Anterior cingulate cortex (tissue), 58 donors: ENCODE measurements around the gene RETSAT.

Experiments
- DNase-seq, 58 donors: peaks; one replicate each; lab custom pipeline; 2025; lab: John Stamatoyannopoulos, UW

The RETSAT gene

GRCh38 chr2:85312404-85312803 is 41.9 kb downstream of the RETSAT start:
- no peak for DNase-seq

- no peak for DNase-seq
Measured at GRCh38 chr2:85310330-85310729, 44.0 kb downstream of the RETSAT start.

GRCh38 chr2:85309699-85310321 is 44.5 kb downstream of the RETSAT start:
- DNase-seq: peak in 2 of 58 donors; percentile 8 to 31

GRCh38 chr2:85308896-85309555 is 45.3 kb downstream of the RETSAT start:
- peak in 34 of 58 donors; percentile 19 to 74 (median 38) for DNase-seq

- no peak for DNase-seq
Measured at GRCh38 chr2:85308201-85308600, 46.1 kb downstream of the RETSAT start.

GRCh38 chr2:85307527-85307897 is 46.8 kb downstream of the RETSAT start:
- DNase-seq: no peak

- no peak for DNase-seq
Measured at GRCh38 chr2:85303780-85304531, 50.4 kb downstream of the RETSAT start.

- peak in 16 of 58 donors; percentile 10 to 46 (median 27) for DNase-seq
Measured at GRCh38 chr2:85302121-85302520, 52.2 kb downstream of the RETSAT start.
